ENCODE results near the gene C1orf35. TPM values are rescaled to one million over a fixed set of nuclear protein-coding genes. Genes with fewer than 3 reads are reported as not detected.

The C1orf35 gene
- total and polyA plus RNA-seq, 9 of the 15 experiments (the other 6 are each of a cell fraction or from before 2014, with no cell fraction given), result 3.2 to 48.7 (median 12.5) TPM

GRCh38 chr1:228109073-228109961 lies 6.2 kb upstream of the C1orf35 start, which contains the start of gene MRPL55 (continued):
- TF ChIP-seq HOMEZ (CRISPR knock-in tag; IDR thresholded peaks at IDR 0.05), result 0 out of 2 replicates have a peak, but pooled peaks have one; percentile 16
- TF ChIP-seq C11orf30 (IDR thresholded peaks at IDR 0.05; ENCODE audit: low read depth), result peak; percentile 99
- TF ChIP-seq SAFB2 (IDR thresholded peaks at IDR 0.05; ENCODE audit: borderline replicate concordance, low read depth, low read length, severe bottlenecking), result no peak
- no peak for TF ChIP-seq PTRF (tag; IDR thresholded peaks at IDR 0.05)
- TF ChIP-seq TEAD2 (tag; IDR thresholded peaks at IDR 0.05), result no peak
- no peak for TF ChIP-seq ELK3 (CRISPR knock-in tag; IDR thresholded peaks at IDR 0.05)
- TF ChIP-seq DACH1 (IDR thresholded peaks at IDR 0.05; ENCODE audit: partially characterized antibody), result peak; percentile 64
- no peak for TF ChIP-seq E4F1 (CRISPR knock-in tag; IDR thresholded peaks at IDR 0.05; ENCODE audit: borderline replicate concordance)
- peak; percentile 85 for TF ChIP-seq PKNOX1 (IDR thresholded peaks at IDR 0.05)
- peak; percentile 54; the same call in 1 of the 2 replicates for TF ChIP-seq RAD51 (IDR thresholded peaks at IDR 0.05; ENCODE audit: borderline replicate concordance, low read depth)
- TF ChIP-seq CHD4 (IDR thresholded peaks at IDR 0.05; ENCODE audit: insufficient read depth, insufficient replicate concordance, low read depth, low read length, poor library complexity, severe bottlenecking), result no peak
- TF ChIP-seq ZNF586 (CRISPR knock-in tag; conservative IDR thresholded peaks at IDR 0.05), result no peak
- peak; percentile 97 for TF ChIP-seq SIN3B (IDR thresholded peaks at IDR 0.05; ENCODE audit: low read depth)
- peak; percentile 74; the same call in 1 of the 2 replicates for TF ChIP-seq ZNF511 (CRISPR knock-in tag; IDR thresholded peaks at IDR 0.05)
- TF ChIP-seq RB1 (IDR thresholded peaks at IDR 0.05; ENCODE audit: low read depth), result peak; percentile 57
- TF ChIP-seq ZNF830 (CRISPR knock-in tag; IDR thresholded peaks at IDR 0.05), result no peak
- TF ChIP-seq FIP1L1 (IDR thresholded peaks at IDR 0.05; ENCODE audit: low read depth, low read length, poor library complexity, severe bottlenecking), result no peak
- TF ChIP-seq ZNF444 (CRISPR knock-in tag; IDR thresholded peaks at IDR 0.05), result no peak
- no peak for TF ChIP-seq XRCC5 (IDR thresholded peaks at IDR 0.05; ENCODE audit: low read depth, low read length)
- peak; percentile 46 for TF ChIP-seq ARHGAP35 (IDR thresholded peaks at IDR 0.05; ENCODE audit: partially characterized antibody)
